GM23248 (cell line): ENCODE data around the gene NUP160. TPM values are rescaled to one million over a fixed set of nuclear protein-coding genes. Genes with fewer than 3 reads are reported as not detected.
"Not testable (repeated sequence)": the region's sequence is repeated elsewhere in the genome, so short reads cannot be mapped to it uniquely, and the experiment has no call there.

Experiments used
- DNase-seq: peaks from one replicate; pipeline ENCODE4 v3.0.0-alpha.2; 2015
- H2AFZ ChIP-seq: fragments of 200-600 bp; sonication (generic); 2 replicates; pipeline ENCODE4 v1.6.1; 2016; ENCODE audit warnings: antibody characterized with exemption
- H3F3A ChIP-seq: fragments of 200-600 bp; sonication (generic); 2 replicates; pipeline ENCODE4 v1.6.1; 2016; ENCODE audit warnings: mild to moderate bottlenecking, antibody characterized with exemption, mixed run types; ENCODE audit not compliant: insufficient read depth
- H3K27ac ChIP-seq: fragments of 200-600 bp; sonication (generic); 2 replicates; pipeline ENCODE4 v1.5.1; 2016; ENCODE audit warnings: mild to moderate bottlenecking
- H3K27me3 ChIP-seq: fragments of 200-600 bp; sonication (generic); replicated peaks from 2 replicates; pipeline ENCODE4 v1.6.1; 2016; ENCODE audit warnings: mild to moderate bottlenecking; ENCODE audit not compliant: insufficient read depth
- H3K36me3 ChIP-seq: fragments of 200-600 bp; sonication (generic); 2 replicates; pipeline ENCODE4 v1.6.1; 2016; ENCODE audit warnings: low read depth, mild to moderate bottlenecking
- H3K4me1 ChIP-seq: fragments of 200-600 bp; sonication (generic); 2 replicates; pipeline ENCODE4 v1.6.1; 2016; ENCODE audit warnings: mild to moderate bottlenecking; ENCODE audit not compliant: insufficient read depth
- H3K4me2 ChIP-seq: fragments of 200-600 bp; sonication (generic); one replicate; pipeline ENCODE4 v1.6.1; 2016; ENCODE audit warnings: mild to moderate bottlenecking; ENCODE audit not compliant: unreplicated experiment
- H3K4me3 ChIP-seq: fragments of 200-600 bp; sonication (generic); 2 replicates; pipeline ENCODE4 v1.5.1; 2016; ENCODE audit warnings: mild to moderate bottlenecking
- H3K79me2 ChIP-seq: fragments of 200-600 bp; sonication (generic); 2 replicates; pipeline ENCODE4 v1.6.1; 2016; ENCODE audit warnings: mild to moderate bottlenecking; ENCODE audit not compliant: insufficient read depth
- H3K9ac ChIP-seq: fragments of 200-600 bp; sonication (generic); 2 replicates; pipeline ENCODE4 v1.6.1; 2016; ENCODE audit warnings: mild to moderate bottlenecking
- H3K9me2 ChIP-seq: fragments of 200-600 bp; sonication (generic); 2 replicates; pipeline ENCODE4 v1.6.1; 2016; ENCODE audit warnings: mixed run types, mild to moderate bottlenecking, moderate library complexity; ENCODE audit not compliant: insufficient read depth
- H3K9me3 ChIP-seq: fragments of 200-600 bp; sonication (generic); one replicate; pipeline ENCODE4 v1.6.1; 2017; ENCODE audit warnings: low read depth
- H4K20me1 ChIP-seq: fragments of 200-600 bp; sonication (generic); 2 replicates; pipeline ENCODE4 v1.6.0; 2016; ENCODE audit not compliant: insufficient read depth
- EZH2 ChIP-seq: fragments of 200-600 bp; sonication (generic); IDR thresholded peaks from 2 replicates; pipeline ENCODE4 v1.6.1; 2018; ENCODE audit warnings: antibody characterized with exemption, mild to moderate bottlenecking; ENCODE audit not compliant: insufficient read depth, poor library complexity, severe bottlenecking
- EZH2phosphoT487 ChIP-seq: fragments of 200-600 bp; sonication (generic); IDR thresholded peaks from 2 replicates; pipeline ENCODE4 v1.6.1; 2018; ENCODE audit warnings: antibody characterized with exemption, moderate library complexity, mild to moderate bottlenecking, low read depth; ENCODE audit not compliant: insufficient read depth
- WGBS, 2 experiments: methylation state at CpG; one replicate each; pipeline ENCODE4 v1.1.6; 2015 to 2017; ENCODE audit warnings: low lambda C conversion rate in 2 of 2, low coverage in 1 of 2; ENCODE audit errors: missing lambda C conversion rate in 2 of 2; 5-methylcytosine and 5-hydroxymethylcytosine counted together
- in situ Hi-C: fragments of 300-500 bp; cut with MboI; formaldehyde crosslinking; loops from 2 replicates; pipeline ENCODE4 v1.15.0; 2020
- polyA plus RNA-seq: library from polyadenylated mRNA; unstranded; fragments of >200 nt; fragmentation: Nextera tagmentation; extraction: Ambion mirVana; gene quantifications from 2 replicates; pipeline ENCODE4 v1.2.1, GENCODE V29; 2016
- total RNA-seq: library from RNA; depleted of rRNA; stranded (reverse); fragments of >200 nt; shearing (Covaris generic); gene quantifications from 2 replicates; pipeline ENCODE4 v1.2.3, GENCODE V29; 2014

Gene NUP160
- total and polyA plus RNA-seq, 2 experiments from 2014 or later, result 19.5 to 21.0 TPM

DNA sequence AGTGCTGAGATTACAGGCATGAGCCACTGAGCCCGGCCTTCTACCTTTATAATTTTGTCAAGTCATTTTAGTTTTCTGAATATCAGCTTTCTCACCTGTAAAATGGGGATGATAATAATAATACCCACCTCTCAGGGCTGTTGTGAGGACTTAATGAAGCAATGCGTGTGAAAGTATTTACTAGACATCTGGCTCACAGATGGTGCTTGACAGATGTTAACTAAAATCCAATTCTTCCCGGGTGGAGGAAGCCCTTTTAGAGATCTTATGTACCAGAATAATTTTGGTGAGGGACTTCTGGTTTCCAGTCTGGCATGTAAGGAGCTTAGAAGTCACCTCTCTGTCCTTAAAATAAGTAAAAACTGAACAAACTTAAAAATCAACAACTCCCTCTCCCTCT, 43.7 kb upstream of the NUP160 start:
- no peaks in the 10 kb centered on the region for H3K9me2 ChIP-seq
- H3F3A ChIP-seq, result no peaks in the 10 kb centered on the region
- H4K20me1 ChIP-seq, result no peaks in the 10 kb centered on the region
- in situ Hi-C loops, result no loop called here
- peaks cover 5% of the 10 kb centered on the region; the same call in 1 of the 2 replicates for H3K4me1 ChIP-seq
- no peaks in the 10 kb centered on the region for H3K27me3 ChIP-seq
- H2AFZ ChIP-seq, result no peak overlapping the region
- no peak for DNase-seq
- WGBS, 2 experiments, result 42 to 49% methylated on average over 3 of the region's 3 CpGs
- no peak overlapping the region for H3K27ac ChIP-seq
- TF ChIP-seq EZH2, result no peak
- no peak for TF ChIP-seq EZH2phosphoT487
- no peak overlapping the region for H3K4me2 ChIP-seq
- H3K4me3 ChIP-seq, result no peak overlapping the region
- no peaks in the 10 kb centered on the region for H3K9me3 ChIP-seq
- no peaks in the 10 kb centered on the region for H3K79me2 ChIP-seq
- H3K9ac ChIP-seq, result no peak overlapping the region
- H3K36me3 ChIP-seq, result no peaks in the 10 kb centered on the region

DNA sequence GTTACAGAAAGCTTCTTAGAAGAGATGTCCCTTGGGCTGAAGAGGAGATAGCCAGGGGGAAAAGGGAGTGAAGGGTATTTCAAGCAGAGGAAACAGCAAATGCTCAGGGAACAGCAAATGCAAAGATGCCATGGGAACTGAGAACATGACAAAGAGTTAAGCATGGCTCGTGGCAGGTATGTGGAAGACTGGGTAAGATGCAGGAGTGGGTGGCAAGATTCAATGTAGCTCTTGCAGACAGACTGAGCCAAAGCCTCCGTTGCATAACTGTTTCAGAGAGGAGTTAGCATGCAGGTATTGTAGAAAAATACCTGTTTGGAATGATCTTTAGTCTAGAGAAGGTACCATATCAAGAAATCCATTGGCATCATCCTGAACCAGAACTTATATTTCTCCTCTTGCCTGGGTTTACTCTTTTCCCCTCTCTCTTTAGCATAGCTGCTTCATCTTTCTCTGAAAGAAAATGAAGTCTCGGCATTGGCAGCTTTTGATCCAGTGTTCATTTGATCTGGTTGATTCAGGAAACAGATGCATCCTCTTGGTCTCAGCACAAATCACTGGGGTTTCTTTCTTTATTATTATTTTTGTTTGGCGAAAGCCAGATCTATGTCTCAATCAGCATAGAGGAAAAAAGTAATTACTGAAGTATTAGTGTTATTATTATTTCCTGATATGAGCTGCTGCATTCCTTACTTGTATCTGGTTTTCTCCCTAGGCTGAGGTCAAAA, 41.7 kb upstream of the NUP160 start:
- H3K27ac ChIP-seq, result no peak overlapping the region
- DNase-seq, result no peak
- H3K4me2 ChIP-seq, result no peak overlapping the region
- 31 to 34% methylated on average over 4 of the region's 4 CpGs for WGBS, 2 experiments
- no peaks in the 10 kb centered on the region for H3K79me2 ChIP-seq
- no peak overlapping the region for H3K4me3 ChIP-seq
- H3F3A ChIP-seq, result peaks cover 15% of the 10 kb centered on the region
- in situ Hi-C loops, result no loop called here
- H2AFZ ChIP-seq, result peak overlapping the region; percentile 24; the same call in 1 of the 2 replicates
- H3K9me3 ChIP-seq, result no peaks in the 10 kb centered on the region
- H3K9me2 ChIP-seq, result no peaks in the 10 kb centered on the region
- H3K27me3 ChIP-seq, result no peaks in the 10 kb centered on the region
- no peak overlapping the region for H3K9ac ChIP-seq
- no peaks in the 10 kb centered on the region for H4K20me1 ChIP-seq
- H3K36me3 ChIP-seq, result no peaks in the 10 kb centered on the region
- TF ChIP-seq EZH2 (no peak), EZH2phosphoT487 (no peak)
- H3K4me1 ChIP-seq, result peaks cover 16% of the 10 kb centered on the region

DNA sequence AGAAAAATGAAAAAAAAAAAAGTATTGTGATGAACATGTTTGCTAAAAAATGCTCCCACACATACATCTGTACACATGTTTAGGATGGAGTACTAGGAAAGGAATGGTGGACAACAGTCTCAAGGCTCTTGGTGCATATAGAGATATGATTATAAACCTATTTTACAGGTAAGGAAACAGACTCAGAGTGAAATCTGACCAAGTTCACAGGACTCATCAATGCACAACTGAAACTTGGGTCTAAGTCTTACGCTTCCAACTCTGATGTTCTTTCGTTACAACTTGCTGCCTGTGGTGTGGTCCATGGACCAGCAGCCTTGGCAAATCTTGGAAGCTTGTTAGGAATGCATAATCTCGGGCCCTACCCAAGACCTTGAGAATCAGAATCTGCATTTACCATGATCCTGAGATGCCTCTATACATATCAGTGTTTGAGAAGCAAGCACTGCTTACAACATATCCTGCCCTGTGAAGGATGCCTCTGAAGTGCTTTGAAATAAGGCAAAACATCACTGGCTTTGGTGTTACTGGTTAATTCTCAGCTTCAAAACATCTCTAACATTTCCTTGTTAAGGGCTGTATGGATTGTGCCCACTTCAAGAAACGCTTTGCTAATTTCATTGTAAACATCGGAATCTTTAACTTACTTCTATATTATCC, 39.9 kb upstream of the NUP160 start:
- H4K20me1 ChIP-seq, result no peaks in the 10 kb centered on the region
- no peak overlapping the region for H3K4me3 ChIP-seq
- no peaks in the 10 kb centered on the region for H3K79me2 ChIP-seq
- 91 to 95% methylated on average over 5 of the region's 5 CpGs for WGBS, 2 experiments
- no peak overlapping the region for H3K4me2 ChIP-seq
- no peak overlapping the region for H3K27ac ChIP-seq
- no peaks in the 10 kb centered on the region for H3K9me2 ChIP-seq
- H3K36me3 ChIP-seq, result no peaks in the 10 kb centered on the region
- in situ Hi-C loops, result no loop called here
- no peak for DNase-seq
- H3F3A ChIP-seq, result peaks cover 15% of the 10 kb centered on the region
- no peak overlapping the region for H2AFZ ChIP-seq
- peaks cover 16% of the 10 kb centered on the region for H3K4me1 ChIP-seq
- no peaks in the 10 kb centered on the region for H3K27me3 ChIP-seq
- no peaks in the 10 kb centered on the region for H3K9me3 ChIP-seq
- no peak for TF ChIP-seq EZH2phosphoT487
- no peak for TF ChIP-seq EZH2
- H3K9ac ChIP-seq, result no peak overlapping the region

DNA sequence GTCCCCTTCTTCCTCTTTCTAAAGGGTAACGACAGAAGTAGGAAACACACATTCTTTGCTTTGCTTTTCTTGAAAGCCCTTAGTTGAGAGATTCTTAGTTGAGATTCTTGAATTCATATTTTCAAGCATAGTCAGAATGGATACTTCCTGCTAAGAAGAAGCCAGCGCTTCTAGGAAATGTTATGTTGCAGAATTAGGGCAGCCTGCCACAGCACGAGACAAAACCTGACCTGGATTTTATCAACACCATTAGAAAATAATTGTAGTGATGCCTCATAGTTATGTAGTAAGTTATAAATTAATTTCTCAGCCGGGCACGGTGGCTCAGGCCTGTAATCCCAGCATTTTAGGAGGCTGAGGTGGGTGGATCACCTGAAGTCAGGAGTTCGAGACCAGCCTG, 37.9 kb upstream of the NUP160 start:
- no peaks in the 10 kb centered on the region for H3K9me2 ChIP-seq
- no peaks in the 10 kb centered on the region for H3K36me3 ChIP-seq
- H2AFZ ChIP-seq, result peak overlapping the region; percentile 89
- no peaks in the 10 kb centered on the region for H3K9me3 ChIP-seq
- peaks cover 16% of the 10 kb centered on the region for H3K4me1 ChIP-seq
- in situ Hi-C loops, result no loop called here
- 17% methylated on average over 6 of the region's 6 CpGs for WGBS, 2 experiments
- peak; percentile 86 for DNase-seq
- H3K27ac ChIP-seq, result peak overlapping the region; percentile 48
- peak overlapping the region; percentile 82 for H3K4me2 ChIP-seq
- no peaks in the 10 kb centered on the region for H3K79me2 ChIP-seq
- H4K20me1 ChIP-seq, result no peaks in the 10 kb centered on the region
- H3K4me3 ChIP-seq, result peak overlapping the region; percentile 60
- H3K27me3 ChIP-seq, result no peaks in the 10 kb centered on the region
- H3F3A ChIP-seq, result peaks cover 15% of the 10 kb centered on the region
- H3K9ac ChIP-seq, result no peak overlapping the region
- TF ChIP-seq EZH2 (no peak), EZH2phosphoT487 (no peak)

DNA sequence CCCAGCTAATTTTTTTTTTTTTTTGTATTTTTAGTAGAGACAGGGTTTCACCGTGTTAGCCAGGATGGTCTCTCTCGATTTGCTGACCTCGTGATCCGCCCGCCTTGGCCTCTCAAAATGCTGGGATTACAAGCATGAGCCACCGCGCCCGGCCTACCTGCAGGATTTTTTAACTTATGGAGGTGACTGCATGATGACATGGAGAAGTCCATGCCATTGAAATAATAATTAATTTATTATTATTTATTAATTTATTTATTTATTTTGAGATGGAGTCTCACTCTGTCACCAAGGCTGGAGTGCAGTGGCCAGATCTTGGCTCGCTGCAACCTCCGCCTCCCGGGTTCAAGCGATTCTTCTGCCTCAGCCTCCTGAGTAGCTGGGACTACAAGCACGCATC, 34.3 kb upstream of the NUP160 start:
- H2AFZ ChIP-seq, H3K27me3 ChIP-seq, H4K20me1 ChIP-seq, H3K36me3 ChIP-seq, H3K4me2 ChIP-seq, H3K4me3 ChIP-seq, H3K79me2 ChIP-seq, DNase-seq, H3K9ac ChIP-seq, H3K9me3 ChIP-seq, H3K27ac ChIP-seq, H3K9me2 ChIP-seq, in situ Hi-C loops: not testable (repeated sequence)
- Histone ChIP-seq H3F3A (peaks cover 15% of the 10 kb centered on the region), H3K4me1 (peaks cover 11% of the 10 kb centered on the region)
- WGBS, 2 experiments, result 92 to 93% methylated on average over 13 of the region's 13 CpGs
